ENCODE results near the gene PPP1R15A.

PPP1R15A gene

DNA sequence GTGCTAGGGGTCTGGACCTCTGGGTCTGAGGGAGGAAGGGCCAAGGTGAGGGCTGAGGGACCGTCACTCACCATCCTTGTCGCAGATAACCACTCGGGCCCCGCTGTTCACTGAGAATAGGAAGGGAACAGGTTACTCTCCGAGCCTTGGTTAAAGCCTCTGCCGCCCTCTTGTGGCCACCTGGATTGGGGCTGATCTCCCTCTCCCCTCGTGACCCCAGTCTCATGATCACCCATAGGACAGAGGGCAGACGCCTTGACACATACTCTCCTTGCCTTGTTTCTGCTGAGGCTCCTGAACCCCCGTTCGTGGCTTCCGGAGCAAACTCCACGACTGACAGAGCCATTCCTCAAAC lies 36.5 kb upstream of the PPP1R15A start:
- no peaks in the 10 kb centered on the region for H3K27me3 ChIP-seq (ENCODE audit: insufficient read depth, poor library complexity, severe bottlenecking)
- TF ChIP-seq, protein P1, sequence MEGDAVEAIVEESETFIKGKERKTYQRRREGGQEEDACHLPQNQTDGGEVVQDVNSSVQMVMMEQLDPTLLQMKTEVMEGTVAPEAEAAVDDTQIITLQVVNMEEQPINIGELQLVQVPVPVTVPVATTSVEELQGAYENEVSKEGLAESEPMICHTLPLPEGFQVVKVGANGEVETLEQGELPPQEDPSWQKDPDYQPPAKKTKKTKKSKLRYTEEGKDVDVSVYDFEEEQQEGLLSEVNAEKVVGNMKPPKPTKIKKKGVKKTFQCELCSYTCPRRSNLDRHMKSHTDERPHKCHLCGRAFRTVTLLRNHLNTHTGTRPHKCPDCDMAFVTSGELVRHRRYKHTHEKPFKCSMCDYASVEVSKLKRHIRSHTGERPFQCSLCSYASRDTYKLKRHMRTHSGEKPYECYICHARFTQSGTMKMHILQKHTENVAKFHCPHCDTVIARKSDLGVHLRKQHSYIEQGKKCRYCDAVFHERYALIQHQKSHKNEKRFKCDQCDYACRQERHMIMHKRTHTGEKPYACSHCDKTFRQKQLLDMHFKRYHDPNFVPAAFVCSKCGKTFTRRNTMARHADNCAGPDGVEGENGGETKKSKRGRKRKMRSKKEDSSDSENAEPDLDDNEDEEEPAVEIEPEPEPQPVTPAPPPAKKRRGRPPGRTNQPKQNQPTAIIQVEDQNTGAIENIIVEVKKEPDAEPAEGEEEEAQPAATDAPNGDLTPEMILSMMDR (IDR thresholded peaks at IDR 0.05; ENCODE audit: insufficient read depth, low read length), result peak; percentile 95
- TF ChIP-seq POLR2AphosphoS5 (IDR thresholded peaks at IDR 0.05; ENCODE audit: low read depth), result no peak
- TF ChIP-seq SPI1 (IDR thresholded peaks at IDR 0.05; ENCODE audit: borderline replicate concordance, low read depth), result no peak
- no peak overlapping the region for H3K27ac ChIP-seq (replicated peaks)
- H3K4me3 ChIP-seq (replicated peaks; ENCODE audit: insufficient read depth, low read length), result no peak overlapping the region
- DNase-seq (ENCODE audit: low read depth in 1 of 2, low spot score in 1 of 2), result peak; percentile 64 to 93

DNA sequence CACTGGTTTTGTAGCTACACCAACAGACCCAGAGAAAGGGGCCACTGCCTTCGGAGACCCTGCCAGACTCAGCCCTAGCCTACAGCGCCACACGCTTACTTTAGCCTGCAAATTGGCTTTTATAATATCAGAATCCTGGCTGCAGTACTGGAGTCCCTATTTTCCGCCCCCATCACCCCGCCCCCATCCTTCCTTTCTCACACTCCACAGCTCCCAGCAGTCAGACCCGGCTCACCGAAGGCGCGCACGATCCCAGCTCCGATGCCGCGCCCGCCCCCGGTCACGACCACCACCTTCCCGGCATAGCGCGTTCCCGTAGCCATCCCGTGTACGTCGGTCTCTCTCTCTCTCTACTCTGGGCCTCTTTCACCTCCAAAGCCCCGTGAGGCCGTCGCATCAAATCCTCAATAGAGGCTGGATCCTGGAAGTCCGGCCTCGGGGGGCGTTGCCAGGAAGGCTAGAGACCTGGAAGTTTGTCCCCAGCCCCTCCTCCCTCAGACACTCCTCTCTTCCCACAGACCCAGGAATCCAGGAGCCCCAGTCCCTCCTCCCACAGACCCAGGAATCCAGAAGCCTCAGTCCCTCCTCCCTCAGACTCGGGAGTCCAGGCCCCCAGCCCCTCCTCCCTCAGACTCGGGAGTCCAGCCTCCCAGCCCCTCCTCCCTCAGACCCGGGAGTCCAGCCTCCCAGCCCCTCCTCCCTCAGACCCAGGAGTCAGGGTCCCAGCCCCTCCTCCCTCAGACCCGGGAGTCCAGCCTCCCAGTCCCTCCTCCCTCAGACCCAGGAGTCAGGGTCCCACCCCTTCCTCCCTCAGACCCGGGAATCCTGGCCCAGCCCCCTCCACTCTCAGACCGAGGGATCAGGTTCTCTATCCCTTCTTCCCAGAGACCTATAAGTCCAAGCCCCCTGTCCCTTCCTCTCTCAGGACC lies 35.9 kb upstream of the PPP1R15A start, which contains the start of gene HSD17B14:
HSD17B14 (minus strand) TSS at position 403 of the 929 bp plus-strand sequence; CDS start at position 323, 80 bp downstream.
- no peak within 1 kb of the TSS for H3K27ac ChIP-seq (replicated peaks)
- TF ChIP-seq SPI1 (IDR thresholded peaks at IDR 0.05; ENCODE audit: borderline replicate concordance, low read depth) (no peak), POLR2AphosphoS5 (IDR thresholded peaks at IDR 0.05; ENCODE audit: low read depth) (no peak), GABPA (IDR thresholded peaks at IDR 0.05; ENCODE audit: low read depth) (no peak)
- TF ChIP-seq, protein P2, sequence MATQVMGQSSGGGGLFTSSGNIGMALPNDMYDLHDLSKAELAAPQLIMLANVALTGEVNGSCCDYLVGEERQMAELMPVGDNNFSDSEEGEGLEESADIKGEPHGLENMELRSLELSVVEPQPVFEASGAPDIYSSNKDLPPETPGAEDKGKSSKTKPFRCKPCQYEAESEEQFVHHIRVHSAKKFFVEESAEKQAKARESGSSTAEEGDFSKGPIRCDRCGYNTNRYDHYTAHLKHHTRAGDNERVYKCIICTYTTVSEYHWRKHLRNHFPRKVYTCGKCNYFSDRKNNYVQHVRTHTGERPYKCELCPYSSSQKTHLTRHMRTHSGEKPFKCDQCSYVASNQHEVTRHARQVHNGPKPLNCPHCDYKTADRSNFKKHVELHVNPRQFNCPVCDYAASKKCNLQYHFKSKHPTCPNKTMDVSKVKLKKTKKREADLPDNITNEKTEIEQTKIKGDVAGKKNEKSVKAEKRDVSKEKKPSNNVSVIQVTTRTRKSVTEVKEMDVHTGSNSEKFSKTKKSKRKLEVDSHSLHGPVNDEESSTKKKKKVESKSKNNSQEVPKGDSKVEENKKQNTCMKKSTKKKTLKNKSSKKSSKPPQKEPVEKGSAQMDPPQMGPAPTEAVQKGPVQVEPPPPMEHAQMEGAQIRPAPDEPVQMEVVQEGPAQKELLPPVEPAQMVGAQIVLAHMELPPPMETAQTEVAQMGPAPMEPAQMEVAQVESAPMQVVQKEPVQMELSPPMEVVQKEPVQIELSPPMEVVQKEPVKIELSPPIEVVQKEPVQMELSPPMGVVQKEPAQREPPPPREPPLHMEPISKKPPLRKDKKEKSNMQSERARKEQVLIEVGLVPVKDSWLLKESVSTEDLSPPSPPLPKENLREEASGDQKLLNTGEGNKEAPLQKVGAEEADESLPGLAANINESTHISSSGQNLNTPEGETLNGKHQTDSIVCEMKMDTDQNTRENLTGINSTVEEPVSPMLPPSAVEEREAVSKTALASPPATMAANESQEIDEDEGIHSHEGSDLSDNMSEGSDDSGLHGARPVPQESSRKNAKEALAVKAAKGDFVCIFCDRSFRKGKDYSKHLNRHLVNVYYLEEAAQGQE (IDR thresholded peaks at IDR 0.05; ENCODE audit: insufficient replicate concordance, low read depth), result no peak
- TF ChIP-seq, protein P1 (IDR thresholded peaks at IDR 0.05; ENCODE audit: insufficient read depth, low read length), result no peak
- no peaks in the 10 kb centered on the region for H3K27me3 ChIP-seq (ENCODE audit: insufficient read depth, poor library complexity, severe bottlenecking)
- DNase-seq (ENCODE audit: low read depth in 1 of 2, low spot score in 1 of 2), result no peak
- H3K4me3 ChIP-seq (replicated peaks; ENCODE audit: insufficient read depth, low read length), result no peak within 1 kb of the TSS

DNA sequence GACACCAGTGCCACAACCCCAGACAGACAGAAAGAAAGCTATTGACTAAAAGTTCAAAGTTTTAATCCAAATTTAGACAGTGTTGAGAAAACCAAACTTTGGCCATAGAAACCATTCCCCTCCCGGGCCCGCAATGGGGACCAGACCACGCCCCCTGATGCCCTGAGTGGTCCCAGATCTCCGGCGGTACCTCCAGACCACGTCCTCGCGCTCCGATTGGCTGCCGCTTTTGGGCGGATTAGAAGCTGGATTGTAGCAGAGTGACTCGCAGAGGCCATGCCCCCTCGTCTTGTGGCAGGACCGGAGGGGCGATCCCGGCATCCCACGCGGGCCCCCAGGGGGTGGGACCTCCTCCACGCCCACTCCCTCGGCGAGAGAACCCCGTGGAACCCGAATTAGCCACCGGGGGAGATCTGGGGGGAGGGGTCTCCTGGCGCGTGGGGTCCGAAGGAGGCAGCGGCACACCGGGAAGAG lies 35.1 kb upstream of the PPP1R15A start:
- H3K27ac ChIP-seq (replicated peaks), result no peak overlapping the region
- no peaks in the 10 kb centered on the region for H3K27me3 ChIP-seq (ENCODE audit: insufficient read depth, poor library complexity, severe bottlenecking)
- peak in 1 of 2 experiments; percentile 12 for DNase-seq (ENCODE audit: low read depth in 1 of 2, low spot score in 1 of 2)
- no peak overlapping the region for H3K4me3 ChIP-seq (replicated peaks; ENCODE audit: insufficient read depth, low read length)
- TF ChIP-seq GABPA (IDR thresholded peaks at IDR 0.05; ENCODE audit: low read depth), result no peak
- no peak for TF ChIP-seq SPI1 (IDR thresholded peaks at IDR 0.05; ENCODE audit: borderline replicate concordance, low read depth)
- TF ChIP-seq, protein P1 (IDR thresholded peaks at IDR 0.05; ENCODE audit: insufficient read depth, low read length), result no peak
- TF ChIP-seq POLR2AphosphoS5 (IDR thresholded peaks at IDR 0.05; ENCODE audit: low read depth), result no peak
- TF ChIP-seq, protein P2 (IDR thresholded peaks at IDR 0.05; ENCODE audit: insufficient replicate concordance, low read depth), result no peak
